Sciatic nerve (tissue), 2 donors: Measurements from ENCODE around the gene FAM107B. TPM values are rescaled to one million over a fixed set of nuclear protein-coding genes. Genes with fewer than 3 reads are reported as not detected.
"Not testable (repeated sequence)": the region's sequence is repeated elsewhere in the genome, so short reads cannot be mapped to it uniquely, and the experiment has no call there.

ENCODE experiments used
- ATAC-seq: fragments of 200-7000 bp; cut with Tn5 transposase; one replicate; pipeline ENCODE4 v1.9.1; 2020; ENCODE audit warnings: mild to moderate bottlenecking, moderate library complexity
- DNase-seq: peaks from one replicate; pipeline ENCODE4 v3.0.0-alpha.2; 2020; ENCODE audit warnings: low spot score
- intact Hi-C: fragments of 100-400 bp; cut with DNase I; formaldehyde crosslinking; loops from one replicate; pipeline ENCODE4 v1.14.2; 2022
- total RNA-seq: library from RNA; stranded (reverse); fragmentation: NEBNext Ultra II Directional; extraction: Animal tissue kit (Norgen Biotek cat#: 25700); gene quantifications from one replicate; pipeline ENCODE4 v1.2.1, GENCODE V29; 2021
- donor health status: DM: no; HTN: no; CAD: no.
- donor health status: DM: no; HTN: no; CAD: no.

The FAM107B gene
- 23.7 TPM for total RNA-seq

DNA sequence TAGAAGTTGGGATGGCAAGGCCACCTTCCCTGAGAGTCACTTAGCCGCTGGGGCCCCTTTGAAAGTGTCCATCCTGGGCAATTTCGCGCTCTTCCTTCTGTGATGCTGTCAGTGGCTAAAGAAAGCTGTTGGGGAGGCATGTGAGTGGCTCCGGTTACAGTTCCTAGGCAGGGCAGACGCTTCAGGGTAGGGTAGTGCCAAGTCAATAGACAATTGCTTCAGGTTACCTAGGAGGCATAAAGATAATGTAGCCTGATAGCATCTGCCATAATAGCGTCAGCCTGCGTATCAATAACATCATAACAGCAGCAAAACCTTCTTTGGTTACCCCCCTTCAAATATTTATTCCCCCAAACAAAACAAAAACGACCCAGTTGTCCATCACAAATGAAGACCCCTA lies at the start of gene FAM107B:
Gene FAM107B (minus strand): TSS at position 101 of the 400 bp plus-strand sequence. CDS start 234 bp downstream, outside the sequence.
- intact Hi-C loops = no loop called here
- ATAC-seq (no peak), DNase-seq (no peak)

DNA sequence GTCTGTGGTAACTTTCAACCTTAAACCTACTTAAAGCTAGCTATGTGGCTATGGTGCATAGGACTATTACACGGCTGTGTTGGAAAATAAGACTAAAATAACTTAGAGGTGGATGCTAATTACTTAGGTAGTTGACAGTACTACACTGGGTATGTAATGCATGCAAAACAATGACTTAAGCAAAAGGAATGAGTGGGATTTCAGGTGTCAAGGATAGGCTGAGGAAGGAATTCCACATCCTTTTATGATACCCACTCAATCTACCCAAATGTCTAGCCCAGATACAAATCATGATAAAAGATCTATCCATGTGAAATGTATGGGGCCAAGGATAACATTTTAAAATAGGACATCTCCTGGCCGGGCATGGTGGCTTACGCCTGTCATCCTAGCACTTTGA lies 49.3 kb upstream of the FAM107B start:
- intact Hi-C loops = loop anchor here (10.0 kb wide), 1 partner anchor 319 kb away; no protein-coding TSS in a partner anchor
- DNase-seq = no peak
- no peak for ATAC-seq

DNA sequence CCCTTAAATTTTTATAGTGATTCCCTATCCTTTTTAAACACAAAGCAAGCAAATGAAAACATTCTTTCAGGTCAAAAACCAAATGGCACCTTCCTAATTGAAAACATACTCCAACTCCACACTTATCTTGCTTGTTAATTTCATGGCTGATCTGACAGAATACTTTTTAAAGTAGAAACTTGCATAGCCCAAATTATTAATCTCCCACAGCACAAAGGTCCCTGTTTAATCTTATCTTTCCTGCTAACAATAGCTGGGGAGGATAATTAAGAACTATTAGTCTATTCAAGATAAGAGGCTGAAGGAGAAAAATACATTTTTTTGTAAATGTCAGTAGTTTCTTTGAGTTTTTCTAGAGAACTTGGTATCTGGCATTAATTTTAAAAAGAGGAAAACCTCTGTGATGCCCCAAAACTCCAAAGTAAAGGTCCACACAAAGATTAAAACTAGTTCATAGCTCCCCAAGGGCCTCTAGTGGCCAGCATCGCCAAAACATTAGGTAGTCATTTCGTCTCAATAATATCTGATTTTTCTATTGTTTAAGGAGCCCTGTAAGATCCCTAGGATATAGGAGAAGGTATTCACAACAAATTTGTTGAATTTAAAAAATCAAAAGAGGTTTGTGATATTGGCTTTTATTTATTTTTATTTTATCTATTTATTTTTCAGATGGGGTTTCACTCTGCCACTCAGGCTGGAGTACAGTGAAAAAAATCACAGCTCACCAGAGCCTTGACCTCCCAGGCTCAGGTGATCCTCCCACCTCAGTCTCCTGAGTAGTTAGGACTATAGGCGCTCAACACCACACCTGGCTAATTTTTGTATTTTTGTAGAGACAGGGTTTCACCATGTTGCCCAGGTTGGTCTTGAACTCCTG lies 48.4 kb upstream of the FAM107B start:
- intact Hi-C loops = loop anchor here (10.0 kb wide), 1 partner anchor 318 kb away; no protein-coding TSS in a partner anchor
- DNase-seq = no peak
- ATAC-seq = no peak

- no peak for DNase-seq
- no peak for ATAC-seq
- intact Hi-C loops = loop anchor here (10.0 kb wide), 1 partner anchor 317 kb away; no protein-coding TSS in a partner anchor
These were observed 47.1 kb upstream of the FAM107B start for GRCh38 chr10:14821635-14822375.

DNA sequence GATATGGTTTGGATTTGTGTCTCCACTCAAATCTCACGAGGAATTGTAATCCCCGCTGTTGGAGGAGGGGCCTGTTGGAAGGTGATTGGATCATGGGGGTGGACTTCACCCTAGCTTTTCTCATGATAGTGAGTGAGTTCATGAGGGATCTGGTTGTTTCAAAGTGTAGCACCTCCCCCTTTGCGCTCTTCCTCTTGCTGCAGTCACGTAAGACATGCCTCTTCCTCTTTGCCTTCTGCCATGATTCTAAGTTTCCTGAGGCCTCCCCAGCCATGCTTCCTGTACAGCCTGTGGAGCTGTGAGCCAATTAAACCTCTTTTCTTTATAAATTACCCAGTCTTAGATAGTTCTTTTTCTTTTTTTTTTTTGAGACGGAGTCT lies 46.1 kb upstream of the FAM107B start:
- no peak for ATAC-seq
- intact Hi-C loops = loop anchor here (10.0 kb wide), 1 partner anchor 316 kb away; no protein-coding TSS in a partner anchor
- no peak for DNase-seq

GRCh38 chr10:14820010-14820774 lies 45.5 kb upstream of the FAM107B start:
- no peak for DNase-seq
- no peak for ATAC-seq
- intact Hi-C loops = loop anchor here (10.0 kb wide), 1 partner anchor 315 kb away; no protein-coding TSS in a partner anchor

- ATAC-seq, intact Hi-C loops, DNase-seq: not testable (repeated sequence)
These were observed 42.0 kb upstream of the FAM107B start for GRCh38 chr10:14816717-14817116.

GRCh38 chr10:14815681-14816080 lies 41.0 kb upstream of the FAM107B start:
- no peak for DNase-seq
- ATAC-seq = no peak
- intact Hi-C loops = no loop called here

DNA sequence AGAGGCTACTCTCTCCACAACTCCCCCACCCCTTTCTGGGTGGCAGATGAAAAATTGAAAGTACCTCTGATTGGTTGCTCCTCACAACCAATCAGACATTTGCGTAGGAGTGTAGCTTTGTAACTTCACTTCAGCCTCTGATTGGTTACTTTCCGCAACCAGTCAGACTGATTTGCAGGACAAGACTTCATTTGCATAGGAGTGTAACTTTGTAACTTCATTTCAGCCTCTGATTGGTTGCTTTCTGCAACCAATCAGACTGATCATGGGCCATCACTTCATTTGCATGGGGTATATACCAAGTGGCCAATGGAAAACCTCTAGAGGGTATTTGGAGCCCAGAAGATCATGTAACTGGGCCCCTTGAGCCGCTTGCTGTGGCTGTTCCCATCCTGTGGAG lies 37.6 kb upstream of the FAM107B start:
- DNase-seq (no peak), ATAC-seq (no peak)
- intact Hi-C loops = no loop called here

DNA sequence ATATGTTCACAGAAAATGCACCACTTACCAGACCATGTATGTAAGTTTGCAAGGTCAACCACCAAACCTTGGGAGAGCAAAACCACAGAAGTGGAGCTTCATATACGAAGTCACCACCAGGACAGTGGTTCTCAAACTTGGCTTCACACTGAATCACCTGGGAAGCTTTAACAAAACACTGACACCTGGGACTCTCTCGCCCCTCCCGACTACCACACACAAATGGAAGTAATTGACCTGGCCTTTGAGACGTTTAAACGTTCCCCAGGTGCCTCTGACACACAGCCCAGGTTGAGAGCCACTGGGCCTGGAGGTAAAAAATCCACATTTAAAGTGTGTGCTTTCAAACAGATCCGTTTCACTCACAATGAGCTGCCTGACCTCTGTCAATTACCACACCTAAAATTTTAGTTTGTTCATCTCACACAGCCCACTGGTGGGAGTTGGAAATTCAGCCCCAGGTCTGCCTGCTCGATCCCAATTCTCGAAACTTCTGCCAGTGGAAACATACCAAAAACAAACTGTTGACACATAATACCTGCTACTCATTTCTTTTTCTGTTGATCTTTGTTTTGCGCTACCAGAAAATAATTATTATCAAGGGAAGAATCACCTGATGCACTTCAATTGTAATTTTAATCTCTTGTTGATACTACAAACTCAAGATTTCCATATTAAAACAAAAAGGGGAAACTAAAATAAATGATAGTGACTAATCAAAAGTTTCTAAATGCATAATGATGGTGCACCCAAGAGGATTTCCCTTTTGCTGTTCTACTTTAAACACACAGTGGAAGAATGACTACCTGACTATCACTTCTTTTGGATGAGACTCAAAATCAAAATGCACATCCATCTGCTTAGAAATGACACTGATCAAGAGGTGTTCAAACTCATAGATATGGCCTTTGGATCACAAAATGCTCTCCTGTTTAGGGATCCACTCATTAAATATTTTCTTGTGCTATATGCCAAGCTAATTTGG lies 36.6 kb upstream of the FAM107B start:
- no peak for DNase-seq
- no peak for ATAC-seq
- intact Hi-C loops = no loop called here

DNA sequence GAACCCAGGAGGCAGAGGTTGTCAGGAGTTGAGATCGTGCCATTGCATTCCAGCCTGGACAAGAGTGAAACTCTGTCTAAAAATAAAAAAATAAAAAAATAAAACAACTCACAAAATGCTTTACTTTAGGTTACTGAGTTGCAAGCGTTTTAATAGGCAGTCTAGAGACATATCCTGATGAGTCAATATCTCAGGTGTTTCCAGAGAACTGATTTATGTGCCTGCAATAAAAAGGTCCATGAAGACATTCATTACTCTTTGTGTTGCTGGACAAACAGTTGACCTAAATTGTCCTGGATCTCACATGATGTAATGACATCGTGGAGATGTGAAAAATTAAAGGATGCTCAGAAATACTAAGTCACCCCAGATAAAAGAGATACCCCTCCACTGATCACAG lies 31.6 kb upstream of the FAM107B start:
- intact Hi-C loops = no loop called here
- DNase-seq = no peak
- no peak for ATAC-seq

DNA sequence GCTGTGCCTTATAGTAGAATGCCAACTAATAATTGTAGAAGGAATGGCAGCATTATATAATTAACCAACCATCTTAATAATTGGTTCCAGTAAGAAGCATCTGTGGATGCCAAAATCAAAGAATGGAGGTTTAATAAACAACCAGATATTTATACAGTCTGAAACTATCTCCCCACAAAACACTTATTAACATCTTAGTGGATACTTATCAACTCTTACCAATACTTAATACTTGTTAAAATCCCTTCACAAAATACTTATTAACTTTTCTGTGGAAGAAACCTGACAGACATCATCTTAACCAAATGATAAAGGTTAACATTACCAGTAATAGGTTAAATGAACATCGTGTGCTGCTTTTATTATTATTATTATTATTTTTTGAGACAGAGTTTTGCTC lies 29.1 kb upstream of the FAM107B start:
- intact Hi-C loops = no loop called here

DNA sequence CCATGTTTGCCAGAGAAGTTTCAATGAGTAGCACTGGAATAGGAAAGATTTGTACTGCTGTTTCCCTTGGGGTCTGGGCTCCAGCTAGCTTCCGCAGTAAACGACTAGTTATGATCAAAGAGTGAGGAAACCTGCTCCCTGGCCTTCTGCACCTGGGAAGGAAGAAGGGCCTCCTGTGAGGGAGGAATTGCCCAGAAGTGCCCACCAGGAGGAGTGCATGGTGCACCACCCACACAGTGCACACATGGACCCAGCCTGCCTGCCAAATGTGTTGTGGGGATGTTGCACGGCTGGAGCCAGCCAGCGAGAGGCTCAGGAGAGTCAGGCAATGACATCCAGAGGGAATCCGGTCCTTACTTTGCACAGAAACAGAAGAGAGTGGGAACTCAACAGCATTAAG lies 27.0 kb upstream of the FAM107B start:
- DNase-seq = no peak
- intact Hi-C loops = no loop called here
- no peak for ATAC-seq

More for the DNA sequence above, 29.1 kb upstream of the FAM107B start:
- DNase-seq (no peak), ATAC-seq (no peak)

DNA sequence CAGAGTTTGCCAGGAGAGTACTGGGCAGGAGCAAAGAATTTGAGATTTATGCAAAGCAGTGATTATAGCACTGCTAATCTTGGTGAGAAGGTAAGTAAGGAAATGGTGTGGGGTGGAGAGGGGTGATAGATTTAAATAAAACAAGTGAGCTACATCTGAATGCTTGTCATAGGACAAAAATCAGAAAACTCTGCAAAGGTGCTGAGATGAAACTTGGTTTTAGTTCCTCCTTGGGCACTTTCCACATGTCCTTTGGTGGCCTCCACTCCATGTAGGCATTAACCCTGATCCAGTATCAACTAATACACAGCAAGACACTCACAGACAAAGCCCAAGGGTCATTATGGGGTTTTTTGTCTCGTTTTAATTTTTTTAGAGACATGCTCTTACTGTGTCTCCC lies 25.7 kb upstream of the FAM107B start:
- intact Hi-C loops = no loop called here
- DNase-seq = no peak
- no peak for ATAC-seq

GRCh38 chr10:14798636-14799035 lies 23.9 kb upstream of the FAM107B start:
- DNase-seq (no peak), ATAC-seq (no peak)
- intact Hi-C loops = no loop called here

- no peak for DNase-seq
- intact Hi-C loops = no loop called here
- ATAC-seq = no peak
These were observed 13.2 kb upstream of the FAM107B start for GRCh38 chr10:14787938-14788337.

DNA sequence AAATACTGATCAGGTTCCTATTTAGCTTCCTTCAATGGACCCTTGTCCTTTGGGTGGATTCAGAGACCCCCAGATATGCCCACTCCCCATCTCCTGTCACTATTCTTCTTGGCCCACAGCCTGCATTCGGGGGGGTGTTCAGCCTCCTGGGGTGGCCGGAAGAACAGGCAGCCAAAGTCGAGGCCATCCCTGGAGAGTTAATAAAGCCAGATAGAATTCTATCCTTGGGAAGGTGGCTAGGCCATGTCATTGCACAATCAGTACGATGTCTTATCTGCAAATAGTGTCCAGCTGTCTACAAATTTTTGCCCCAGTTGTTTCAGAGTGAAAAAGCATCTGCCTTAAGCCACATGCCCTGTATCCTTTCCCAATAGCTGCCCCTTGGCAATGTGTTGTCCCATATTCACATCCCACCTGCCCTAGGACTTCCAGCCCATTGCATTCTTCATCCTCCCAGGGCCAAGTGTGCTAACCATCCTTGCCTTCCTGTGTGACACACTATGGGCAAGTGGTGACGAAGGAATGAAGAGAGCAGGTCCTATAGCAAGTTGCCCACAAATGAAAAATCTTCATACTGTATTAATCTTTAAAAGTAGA lies 9.9 kb upstream of the FAM107B start:
- no peak for DNase-seq
- intact Hi-C loops = no loop called here
- no peak for ATAC-seq
